H7 (cell line): ENCODE results near the gene CCNYL1. TPM values are rescaled to one million over a fixed set of nuclear protein-coding genes. Genes with fewer than 3 reads are reported as not detected.
"Not testable (repeated sequence)": the region's sequence is repeated elsewhere in the genome, so short reads cannot be mapped to it uniquely, and the experiment has no call there.

ENCODE experiments used
- DNase-seq: peaks from one replicate; pipeline ENCODE4 v3.0.0; 2012
- H3K27me3 ChIP-seq: 2 replicates; pipeline ENCODE4 v1.6.0; 2011; ENCODE audit warnings: mild to moderate bottlenecking, low read length; ENCODE audit not compliant: control insufficient read depth, insufficient read depth
- H3K36me3 ChIP-seq: replicated peaks from 2 replicates; pipeline ENCODE4 v1.5.1; 2011; ENCODE audit warnings: low read length; ENCODE audit not compliant: control insufficient read depth, insufficient read depth
- H3K4me3 ChIP-seq: 2 replicates; pipeline ENCODE4 v1.5.1; 2011; ENCODE audit warnings: low read depth, mild to moderate bottlenecking, control low read depth, low read length, moderate library complexity; ENCODE audit not compliant: insufficient read depth
- total RNA-seq: library from RNA; depleted of rRNA; stranded (reverse); fragments of >200 nt; shearing (Covaris generic); gene quantifications from 2 replicates; pipeline ENCODE4 v1.2.3, GENCODE V29; 2014

Gene CCNYL1
- total RNA-seq, 1 experiment from 2014 or later = 10.9 TPM

DNA sequence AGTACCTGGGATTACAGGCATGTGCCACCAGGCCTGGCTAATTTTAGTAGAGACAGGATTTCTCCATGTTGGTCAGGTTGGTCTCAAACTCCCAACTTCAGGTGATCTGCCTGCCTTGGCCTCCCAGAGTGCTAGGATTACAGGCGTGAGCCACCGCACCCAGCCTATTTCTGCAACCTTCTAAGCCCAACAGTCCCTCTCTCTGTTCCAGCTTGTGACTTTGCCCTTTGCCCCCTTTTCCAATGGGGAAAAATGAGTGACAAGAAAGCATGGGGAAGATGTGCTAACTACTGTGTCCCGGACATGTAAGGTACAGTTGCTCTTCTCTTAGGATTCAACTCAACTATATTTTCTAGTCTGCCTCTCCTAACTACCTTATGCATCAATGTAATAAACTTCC lies 50.0 kb downstream of the CCNYL1 start:
- not testable (repeated sequence) for H3K4me3 ChIP-seq, H3K27me3 ChIP-seq, DNase-seq
- peaks cover 45% of the 10 kb centered on the region for H3K36me3 ChIP-seq

DNA sequence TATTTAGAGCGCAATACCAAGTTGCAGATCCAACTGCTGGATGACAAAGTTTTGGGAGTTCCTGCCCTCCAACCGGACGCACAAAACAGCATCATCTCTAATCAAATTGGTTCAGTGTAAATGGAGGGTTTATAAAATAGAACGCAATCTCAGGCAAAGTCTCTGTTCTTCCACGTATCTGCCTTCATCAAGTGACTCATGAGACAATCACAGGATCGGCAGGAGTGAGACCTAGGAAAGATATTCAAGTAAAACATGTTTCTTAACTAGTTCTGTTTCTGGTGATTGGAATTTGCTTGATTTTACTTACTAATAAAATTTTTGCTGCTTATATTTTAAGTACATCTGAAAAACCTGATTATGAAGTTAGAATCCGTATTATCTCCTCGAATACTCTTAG lies 50.7 kb downstream of the CCNYL1 start:
- H3K36me3 ChIP-seq = peaks cover 51% of the 10 kb centered on the region
- no peaks in the 10 kb centered on the region for H3K27me3 ChIP-seq
- no peak overlapping the region for H3K4me3 ChIP-seq
- no peak for DNase-seq

DNA sequence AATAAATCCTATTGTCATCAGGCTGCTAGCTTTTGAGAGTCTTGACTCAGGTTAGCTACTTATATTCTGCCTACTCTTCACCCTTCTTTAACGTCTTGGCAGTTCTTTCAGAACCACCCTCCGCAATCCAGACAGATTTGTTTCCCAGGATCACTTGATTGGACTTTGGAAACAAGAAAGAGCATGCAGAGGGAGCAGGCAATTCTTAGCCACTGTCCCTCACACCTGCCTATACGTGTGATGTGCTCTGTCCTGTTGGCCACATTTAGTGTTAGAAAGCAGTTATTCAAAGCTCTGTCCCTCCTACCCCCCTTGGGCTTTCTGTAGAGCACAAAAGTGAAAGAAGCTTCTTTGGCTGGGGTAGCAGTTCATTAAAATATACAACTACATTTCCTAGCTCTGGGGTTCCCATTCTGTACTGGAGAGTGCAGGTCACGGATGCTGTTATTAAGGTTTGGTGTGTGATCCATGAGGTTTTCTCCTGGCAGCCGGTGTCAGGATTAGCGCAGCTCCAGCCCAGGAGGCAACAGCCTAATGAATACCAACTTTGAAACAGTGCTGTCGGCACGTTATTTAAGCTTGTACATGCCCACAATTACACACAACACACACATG lies 52.0 kb downstream of the CCNYL1 start:
- Histone ChIP-seq H3K27me3 (no peaks in the 10 kb centered on the region), H3K4me3 (peak overlapping the region; percentile 16; the same call in 1 of the 2 replicates), H3K36me3 (peaks cover 62% of the 10 kb centered on the region)
- no peak for DNase-seq

DNA sequence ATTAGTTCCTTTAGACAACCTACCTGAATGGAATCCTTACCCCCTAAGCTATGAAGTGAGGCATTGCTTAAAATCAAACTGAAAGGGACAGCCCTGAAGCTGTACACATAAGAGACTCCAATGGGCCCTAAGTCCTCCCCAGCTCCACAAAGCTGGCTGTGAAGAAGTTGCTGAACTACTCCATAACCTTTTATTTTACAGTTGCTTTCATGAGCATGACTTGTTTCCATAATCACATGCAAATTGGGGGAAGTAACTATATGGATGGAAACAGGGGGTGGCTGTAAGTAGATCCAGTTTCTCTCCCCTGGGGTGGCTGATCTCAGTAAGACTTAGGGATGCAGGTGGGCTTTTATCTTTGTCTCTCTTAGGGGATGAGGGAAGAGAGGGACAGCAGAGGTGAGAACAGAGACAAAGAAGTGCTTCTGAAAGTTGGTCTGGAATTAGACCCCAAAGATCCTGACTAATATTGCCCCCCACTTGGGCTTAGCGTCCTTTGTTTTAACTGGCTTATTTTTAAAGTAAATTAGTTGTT lies 52.7 kb downstream of the CCNYL1 start:
- Histone ChIP-seq H3K27me3 (no peaks in the 10 kb centered on the region), H3K36me3 (peaks cover 60% of the 10 kb centered on the region), H3K4me3 (peak overlapping the region; percentile 99; the same call in 1 of the 2 replicates)
- peak; percentile 52 for DNase-seq

DNA sequence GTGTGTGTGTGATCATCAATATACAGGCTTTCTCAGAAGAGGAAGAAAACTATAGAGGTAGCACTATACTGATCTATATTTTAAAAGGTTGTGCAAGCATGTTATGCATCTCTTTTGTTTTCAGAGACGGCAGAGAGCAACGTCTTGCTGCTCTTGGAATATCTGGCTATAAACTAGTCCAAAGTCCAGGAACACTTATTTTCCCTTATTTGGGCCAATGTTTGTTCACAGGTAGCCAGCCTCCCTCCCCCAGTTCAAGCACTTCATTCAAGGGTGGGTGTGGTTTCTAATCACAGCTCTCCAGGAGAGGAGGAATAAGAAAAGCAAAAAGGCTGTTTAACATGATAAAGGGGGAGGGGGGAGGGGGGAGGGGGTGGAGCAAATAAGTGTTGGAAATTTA lies 54.1 kb downstream of the CCNYL1 start:
- Histone ChIP-seq H3K27me3 (no peaks in the 10 kb centered on the region), H3K4me3 (peak overlapping the region; percentile 99), H3K36me3 (peaks cover 51% of the 10 kb centered on the region)
- peak; percentile 73 for DNase-seq

DNA sequence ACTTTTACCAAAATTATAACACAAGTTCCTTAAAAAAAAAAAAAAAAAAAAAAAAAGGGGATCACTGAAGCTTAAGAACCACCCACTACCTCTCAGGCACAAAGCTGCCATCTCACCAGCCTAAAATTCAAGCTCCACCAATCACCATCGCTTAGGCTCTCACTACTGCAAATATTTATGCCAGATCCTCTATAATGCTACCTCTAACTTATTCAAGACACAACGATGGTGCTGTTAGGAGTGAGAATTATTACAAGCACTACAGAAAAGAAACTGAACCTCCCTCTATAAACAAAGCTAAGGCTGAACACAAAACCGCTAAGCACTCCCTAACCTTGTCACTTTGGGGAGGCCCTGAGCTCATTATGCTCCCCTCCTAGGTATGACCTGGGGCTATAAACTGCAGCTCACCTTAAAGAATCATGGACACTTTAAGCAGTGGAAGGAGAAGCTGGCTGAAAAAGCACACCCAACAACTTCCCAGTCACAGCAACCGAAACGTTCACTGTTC lies 54.7 kb downstream of the CCNYL1 start:
- Histone ChIP-seq H3K36me3 (peaks cover 51% of the 10 kb centered on the region), H3K4me3 (peak overlapping the region; percentile 99), H3K27me3 (no peaks in the 10 kb centered on the region)
- peak; percentile 63 for DNase-seq

DNA sequence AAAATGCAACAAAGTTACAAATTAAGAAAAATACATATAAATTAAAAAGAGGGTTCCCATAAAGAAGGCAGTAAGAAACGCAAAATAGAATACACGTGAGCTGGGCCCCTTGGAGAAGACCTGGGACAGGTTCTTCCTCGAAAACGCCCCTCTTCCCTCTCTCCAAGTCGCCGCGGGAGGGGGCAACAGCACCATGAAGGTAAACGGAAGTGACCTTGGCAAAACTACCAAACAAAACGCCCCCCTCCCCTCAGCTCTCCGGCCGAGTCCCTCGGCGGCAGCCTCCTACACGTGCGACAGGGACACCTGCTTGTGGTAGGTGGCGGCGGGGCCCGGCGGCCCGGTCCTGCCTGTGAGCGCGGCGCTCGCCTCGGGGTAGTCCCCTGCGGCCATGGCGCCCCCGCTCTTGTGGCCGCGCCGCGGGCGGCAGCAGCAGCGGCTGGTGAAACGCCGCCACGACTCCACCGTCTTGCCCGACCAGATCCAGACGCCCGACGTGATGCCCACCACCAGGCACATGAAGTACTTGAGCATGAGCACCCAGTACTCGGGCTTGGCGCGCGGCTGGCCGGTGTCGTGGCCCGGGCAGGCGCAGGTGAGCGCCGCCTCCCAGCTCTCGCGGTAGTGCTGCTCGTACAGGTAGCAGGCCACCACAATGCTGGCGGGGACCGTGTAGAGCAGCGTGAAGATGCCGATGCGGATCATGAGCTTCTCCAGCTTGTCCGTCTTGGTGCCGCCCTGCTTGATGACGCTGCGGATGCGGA lies 55.4 kb downstream of the CCNYL1 start:
- DNase-seq = peak; percentile 75
- Histone ChIP-seq H3K4me3 (peak overlapping the region; percentile 99), H3K36me3 (peaks cover 46% of the 10 kb centered on the region), H3K27me3 (no peaks in the 10 kb centered on the region)

DNA sequence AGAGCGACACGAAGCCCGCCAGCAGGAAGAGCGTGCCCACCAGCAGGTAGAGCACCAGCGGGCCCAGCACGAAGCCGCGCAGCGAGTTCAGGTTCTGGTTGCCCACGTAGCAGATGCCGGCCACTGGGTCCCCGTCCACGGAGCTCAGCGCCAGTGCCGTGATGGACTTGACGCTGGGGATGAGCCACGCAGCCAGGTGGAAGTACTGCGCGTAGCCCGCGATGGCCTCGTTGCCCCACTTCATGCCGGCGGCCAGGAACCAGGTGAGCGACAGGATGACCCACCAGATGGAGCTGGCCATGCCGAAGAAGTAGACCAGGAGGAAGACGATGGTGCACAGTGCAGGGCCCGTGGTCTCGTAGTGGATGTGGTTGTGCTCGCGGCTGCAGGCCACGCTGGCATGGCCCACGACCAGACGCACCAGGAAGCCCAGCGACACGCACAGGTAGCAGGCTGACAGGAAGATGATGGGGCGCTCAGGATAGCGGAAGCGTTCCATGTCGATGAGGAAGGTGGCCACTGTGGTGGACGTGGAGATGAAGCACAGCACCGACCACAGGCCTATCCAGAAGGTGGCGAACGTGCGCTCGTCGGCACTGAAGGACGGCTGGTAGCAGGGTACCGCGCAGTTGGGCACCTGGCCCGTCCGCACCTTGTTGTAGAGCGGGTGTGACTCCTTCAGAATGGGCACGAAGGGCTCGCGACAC lies 56.2 kb downstream of the CCNYL1 start:
- Histone ChIP-seq H3K36me3 (peaks cover 40% of the 10 kb centered on the region), H3K4me3 (peak overlapping the region; percentile 99), H3K27me3 (no peaks in the 10 kb centered on the region)
- DNase-seq = peak; percentile 73

DNA sequence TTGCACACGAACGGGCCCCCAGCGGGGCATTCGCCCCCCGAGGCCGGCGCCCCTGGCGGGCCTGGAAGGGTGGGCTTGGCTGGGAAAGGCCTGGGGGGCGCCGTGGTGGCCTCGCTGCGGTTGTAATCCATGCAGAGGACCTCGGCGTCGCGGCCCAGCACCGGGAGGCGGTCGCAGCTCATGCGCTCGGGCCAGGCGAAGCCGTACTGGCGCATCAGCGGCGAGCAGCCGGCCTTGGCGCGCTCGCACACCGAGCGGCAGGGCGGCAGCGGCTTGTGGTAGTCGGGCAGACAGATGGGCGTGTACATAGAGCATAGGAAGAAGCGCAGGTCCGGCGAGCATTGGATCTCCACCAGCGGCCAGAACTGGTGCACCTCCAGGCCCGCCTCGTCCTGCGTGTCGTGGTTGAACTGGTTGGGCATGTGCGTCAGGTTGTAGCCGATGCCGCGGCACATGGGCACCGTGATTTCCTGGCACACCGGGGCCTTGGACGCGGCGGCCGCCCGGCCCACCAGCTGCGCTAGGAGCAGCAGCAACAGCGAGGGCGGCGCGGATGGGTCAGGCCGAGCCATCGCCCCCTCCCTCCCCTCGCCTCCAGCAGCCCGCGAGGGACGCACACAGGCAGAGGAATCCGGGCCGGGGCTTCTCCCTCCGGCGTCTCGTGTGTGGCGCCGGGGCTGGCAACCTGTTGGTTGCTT lies 56.9 kb downstream of the CCNYL1 start:
- DNase-seq = peak; percentile 78
- H3K36me3 ChIP-seq = peaks cover 39% of the 10 kb centered on the region
- H3K27me3 ChIP-seq = no peaks in the 10 kb centered on the region
- H3K4me3 ChIP-seq = peak overlapping the region; percentile 99

DNA sequence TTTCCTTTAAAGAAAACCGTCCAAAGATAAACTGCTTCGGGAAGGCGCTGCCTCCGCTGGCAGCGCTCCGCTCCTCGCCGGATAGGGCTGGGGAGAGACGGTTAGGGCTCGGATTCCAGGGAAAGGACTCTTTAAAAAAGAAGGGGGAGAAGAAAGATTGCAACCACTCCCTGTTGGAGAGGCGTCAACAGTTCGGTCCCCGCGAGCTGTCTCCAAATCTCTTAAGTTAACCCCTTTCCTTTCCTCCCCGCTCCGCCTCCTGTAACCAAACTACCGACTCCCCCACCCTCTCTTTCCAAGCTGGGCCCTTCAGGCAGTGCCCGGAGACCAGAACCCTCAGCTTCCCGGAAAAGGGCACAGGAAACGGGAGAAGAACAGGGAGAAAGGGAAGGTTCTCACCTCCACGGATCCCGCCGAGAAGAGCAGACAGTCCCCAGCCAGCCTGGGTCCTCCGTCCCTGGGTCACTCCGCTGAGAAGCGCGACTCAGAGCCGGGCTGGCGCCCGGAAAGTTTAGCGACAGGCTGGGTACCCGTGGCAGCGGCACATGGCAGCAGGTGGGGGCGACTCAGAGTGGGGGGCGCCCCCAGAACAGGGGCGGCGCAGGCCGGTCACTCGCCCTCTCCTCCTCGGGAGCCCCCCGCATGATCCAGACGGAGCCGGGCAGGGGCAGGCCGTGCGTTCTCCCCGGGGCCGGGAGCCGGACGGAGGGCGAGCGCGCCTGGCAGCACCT lies 57.6 kb downstream of the CCNYL1 start:
- Histone ChIP-seq H3K36me3 (peaks cover 32% of the 10 kb centered on the region), H3K4me3 (peak overlapping the region; percentile 99), H3K27me3 (no peaks in the 10 kb centered on the region)
- DNase-seq = no peak

DNA sequence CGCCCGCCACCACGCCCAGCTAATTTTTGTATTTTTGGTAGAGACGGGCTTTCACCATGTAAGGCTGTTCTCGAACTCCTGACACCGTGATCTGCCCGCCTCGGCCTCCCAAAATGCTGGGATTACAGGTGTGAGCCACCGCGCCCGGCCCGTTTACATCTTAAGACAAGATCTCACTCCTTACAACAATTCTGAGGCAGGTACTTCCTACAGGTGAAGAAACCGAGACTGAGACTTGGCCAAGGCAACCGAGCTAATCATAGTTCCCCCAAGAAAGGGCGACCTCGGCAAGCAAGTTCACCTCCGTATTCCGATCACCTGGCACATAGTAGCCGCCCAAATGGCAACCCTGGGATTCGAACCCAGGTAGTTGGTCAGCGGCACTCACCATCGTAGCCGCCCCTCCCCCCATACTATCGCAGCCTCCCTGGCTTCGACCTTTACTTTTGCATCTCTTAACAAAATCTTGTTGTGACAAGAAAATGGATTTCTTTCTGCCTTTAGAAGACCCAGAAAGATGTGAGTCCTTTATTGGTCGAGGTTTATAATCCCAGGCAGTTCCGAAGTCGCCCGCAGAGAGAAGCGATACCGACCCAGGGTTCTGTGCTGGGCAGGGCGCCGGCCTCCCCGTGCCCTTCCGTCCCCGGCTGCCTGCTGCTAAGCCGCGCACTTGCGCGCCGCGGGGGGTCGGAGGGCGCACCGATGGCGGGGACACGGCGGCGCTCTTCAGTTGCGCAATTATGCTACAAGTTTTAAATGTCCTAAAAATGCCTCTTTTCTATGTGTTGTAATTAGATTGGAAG lies 59.4 kb downstream of the CCNYL1 start:
- peak; percentile 68 for DNase-seq
- no peaks in the 10 kb centered on the region for H3K27me3 ChIP-seq
- H3K4me3 ChIP-seq = peak overlapping the region; percentile 53
- H3K36me3 ChIP-seq = peaks cover 22% of the 10 kb centered on the region

DNA sequence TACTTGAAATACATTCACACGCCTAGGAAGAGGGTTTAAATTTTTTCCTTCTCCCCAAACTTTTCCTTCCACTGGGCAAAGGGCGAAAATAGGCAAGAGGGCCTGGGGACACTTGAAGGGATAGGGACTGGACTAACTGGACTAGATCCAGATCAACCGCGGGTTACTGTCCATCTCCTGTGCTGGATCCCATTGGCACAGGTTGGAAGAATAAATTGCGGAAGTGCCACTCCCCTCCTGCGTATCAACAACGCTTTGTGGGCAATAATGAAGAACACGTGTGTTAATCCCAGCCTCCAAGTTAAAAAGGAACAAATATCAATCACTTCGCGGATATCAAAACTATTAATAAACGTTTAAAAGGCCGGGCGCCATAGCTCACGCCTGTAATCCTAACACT lies 60.0 kb downstream of the CCNYL1 start:
- Histone ChIP-seq H3K4me3 (peak overlapping the region; percentile 1; the same call in 1 of the 2 replicates), H3K36me3 (peaks cover 17% of the 10 kb centered on the region), H3K27me3 (no peaks in the 10 kb centered on the region)
- no peak for DNase-seq
